Ascending aorta (tissue), 2 donors: ENCODE results near the gene TPX2. TPM values are rescaled to one million over a fixed set of nuclear protein-coding genes. Genes with fewer than 3 reads are reported as not detected.
A peak's percentile ranks its signal among the peaks of the same experiment; 100 is the strongest.

Experiments used
- DNase-seq, 2 donors: peaks; one replicate each; pipeline ENCODE4 v3.0.0-alpha.2; 2019; ENCODE audit warnings: low spot score in 2 of 2
- H3K27ac ChIP-seq, 2 donors: fragments of 200-600 bp; sonication (generic); one replicate each; pipeline ENCODE4 v1.5.1; 2016 to 2017; ENCODE audit warnings: mild to moderate bottlenecking in 1 of 2
- H3K27me3 ChIP-seq: fragments of 200-600 bp; sonication (generic); one replicate; pipeline ENCODE4 v1.5.1; 2017
- H3K36me3 ChIP-seq, 2 donors: fragments of 200-600 bp; sonication (generic); one replicate each; pipeline ENCODE4 v1.5.1; 2016
- H3K4me1 ChIP-seq, 2 donors: fragments of 200-600 bp; sonication (generic); one replicate each; pipeline ENCODE4 v1.5.1; 2016 to 2017; ENCODE audit warnings: mild to moderate bottlenecking in 1 of 2
- H3K4me3 ChIP-seq, 2 donors: fragments of 200-600 bp; sonication (generic); one replicate each; pipeline ENCODE4 v1.5.1; 2016 to 2017; ENCODE audit warnings: mild to moderate bottlenecking in 1 of 2
- H3K9me3 ChIP-seq, 2 donors: fragments of 200-600 bp; sonication (generic); one replicate each; pipeline ENCODE4 v1.5.1; 2016
- CTCF ChIP-seq, 3 experiments: fragments of 200-600 bp in 2 of 3; fragments of 450-650 bp in 1 of 3; sonication (generic) in 2 of 3; IDR thresholded peaks; one replicate each; pipeline ENCODE4 v1.5.1; 2016 to 2019; ENCODE audit warnings: antibody characterized with exemption in 3 of 3, mild to moderate bottlenecking in 1 of 3, moderate library complexity in 1 of 3
- intact Hi-C: fragments of 100-400 bp; cut with DNase I; formaldehyde crosslinking; loops from one replicate; pipeline ENCODE4 v1.15.1; 2023
- total RNA-seq: library from RNA; depleted of rRNA; stranded (reverse); fragments of >200 nt; gene quantifications from one replicate; pipeline ENCODE4 v1.1.0, GENCODE V29; 2016

TPX2 gene
- total RNA-seq, 1 donor from 2014 or later: not detected

- Histone ChIP-seq H3K4me3 (peak overlapping the region; percentile 71 to 82), H3K27me3 (no peaks in the 10 kb centered on the region), H3K9me3 (no peaks in the 10 kb centered on the region), H3K27ac (peak overlapping the region; percentile 95 to 98), H3K4me1 (peaks cover 0 to 37% of the 10 kb centered on the region in 2 donors), H3K36me3 (peaks cover 2 to 18% of the 10 kb centered on the region in 2 donors)
- intact Hi-C loops: loop anchor here (10.0 kb wide), 1 partner anchor 125 kb away; the partner anchor contains the start of gene FOXS1
- no peak for DNase-seq
- no peak for TF ChIP-seq CTCF (IDR thresholded peaks at IDR 0.05)
Measured at GRCh38 chr20:31719644-31720485, 19.2 kb upstream of the TPX2 start.

- H3K4me1 ChIP-seq: peaks cover 0 to 28% of the 10 kb centered on the region in 2 donors
- peaks cover 2 to 17% of the 10 kb centered on the region in 2 donors for H3K36me3 ChIP-seq
- H3K4me3 ChIP-seq: peak overlapping the region; percentile 71 to 82
- no peaks in the 10 kb centered on the region for H3K9me3 ChIP-seq
- intact Hi-C loops: loop anchor here (10.0 kb wide), 1 partner anchor 124 kb away; the partner anchor contains the start of gene FOXS1
- TF ChIP-seq CTCF (IDR thresholded peaks at IDR 0.05): no peak
- DNase-seq: peak in 1 of 2 donors; percentile 48
- no peaks in the 10 kb centered on the region for H3K27me3 ChIP-seq
- peak overlapping the region; percentile 95 to 98 for H3K27ac ChIP-seq
Measured at GRCh38 chr20:31720486-31721407, 18.3 kb upstream of the TPX2 start.

- no peak for TF ChIP-seq CTCF (IDR thresholded peaks at IDR 0.05)
- peaks cover 0 to 23% of the 10 kb centered on the region in 2 donors for H3K4me1 ChIP-seq
- peak overlapping the region; percentile 71 to 82 for H3K4me3 ChIP-seq
- peak in 1 of 2 donors; percentile 66 for DNase-seq
- intact Hi-C loops: loop anchor here (1.0 to 10.0 kb wide), 5 partner anchors 8 to 161 kb away; partner anchors contain the start of gene FOXS1
- peak overlapping the region; percentile 95 to 98 for H3K27ac ChIP-seq
- H3K27me3 ChIP-seq: no peaks in the 10 kb centered on the region
- no peaks in the 10 kb centered on the region for H3K9me3 ChIP-seq
- H3K36me3 ChIP-seq: peaks cover 2 to 17% of the 10 kb centered on the region in 2 donors
Measured at GRCh38 chr20:31721408-31722256, 17.5 kb upstream of the TPX2 start.

- Histone ChIP-seq H3K9me3 (no peaks in the 10 kb centered on the region), H3K4me3 (peak within 1 kb of the TSS; percentile 71 to 82), H3K4me1 (peaks cover 0 to 18% of the 10 kb centered on the region in 2 donors), H3K27ac (peak within 1 kb of the TSS; percentile 95 to 98), H3K27me3 (no peaks in the 10 kb centered on the region), H3K36me3 (peaks cover 0 to 17% of the 10 kb centered on the region in 2 donors)
- peak; percentile 60 to 78 (median 72) for TF ChIP-seq CTCF (IDR thresholded peaks at IDR 0.05)
- DNase-seq: peak; percentile 54 to 93
- intact Hi-C loops: loop anchor here (1.0 to 10.0 kb wide), 6 partner anchors 9 to 162 kb away; partner anchors contain the start of gene FOXS1
Measured at GRCh38 chr20:31722257-31723068, 16.6 kb upstream of the TPX2 start, which contains the start of gene BCL2L1. Gene BCL2L1, minus strand, starts transcription at chr20:31722868. Its CDS starts 650 bp downstream, at chr20:31722218.
